ENCODE results near the gene GTF3C2.

- TF ChIP-seq CTCF (conservative IDR thresholded peaks at IDR 0.05; ENCODE audit: low read length) = no peak
- no peak for TF ChIP-seq EZH2phosphoT487 (IDR thresholded peaks at IDR 0.05; ENCODE audit: borderline replicate concordance)
Observed at GRCh38 chr2:27335311-27335710, 21.3 kb downstream of the GTF3C2 start.

All from Loucy (cell line).